Right lobe of liver (tissue), 4 donors: ENCODE measurements around the gene PAX2.

ENCODE experiments used
- CTCF ChIP-seq, 4 donors: fragments of 200-600 bp in 3 of 4; fragments of 450-650 bp in 1 of 4; IDR thresholded peaks; one replicate each; pipeline versions ENCODE4 v1.5.1 to v1.8.0; 2016 to 2022; ENCODE audit warnings: antibody characterized with exemption in 4 of 4, mild to moderate bottlenecking in 2 of 4
- POLR2A ChIP-seq: fragments of 450-650 bp; IDR thresholded peaks from one replicate; pipeline ENCODE4 v1.6.1; 2017; ENCODE audit warnings: antibody characterized with exemption, mild to moderate bottlenecking
- donor health status: DM: no; HTN: no; CAD: no.
- donor health status: DM: no; HTN: no; CAD: no.
- donor health status: DM: no; HTN: yes; CAD: no.

- TF ChIP-seq CTCF (IDR thresholded peaks at IDR 0.05): no peak
- TF ChIP-seq POLR2A: no peak
Observed at GRCh38 chr10:100819424-100819823, 74.0 kb downstream of the PAX2 start.
